Measurements from ENCODE around the gene CSF2.

CSF2 gene

DNA sequence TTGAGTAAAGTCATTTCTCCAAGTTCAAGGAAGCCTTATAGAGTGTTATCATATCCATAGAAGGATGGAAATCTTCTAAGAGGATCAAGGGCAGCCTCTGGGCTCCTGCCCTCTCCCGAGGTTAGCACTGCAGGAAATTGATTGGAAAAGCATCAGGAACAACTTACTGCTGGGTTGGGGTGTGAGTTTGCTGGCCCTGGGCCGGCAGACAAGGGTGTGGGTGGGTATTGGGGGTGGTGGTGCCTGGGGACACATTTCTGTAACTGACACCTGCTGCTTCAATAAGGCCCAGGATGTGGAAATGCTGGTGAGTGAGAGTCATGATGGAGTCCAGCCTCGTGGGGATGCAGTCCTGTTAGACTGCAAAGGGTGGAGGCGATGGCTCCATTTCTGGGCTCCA is 5.5 kb downstream of the CSF2 start:
- ChIA-PET CTCF (interaction anchor here (1.0 to 2.5 kb wide), 2 partner anchors 14 to 15 kb away, joined by 4 to 22 read pairs; no protein-coding TSS in a partner anchor), POLR2A (no interaction called here)
- TF ChIP-seq, protein P1, sequence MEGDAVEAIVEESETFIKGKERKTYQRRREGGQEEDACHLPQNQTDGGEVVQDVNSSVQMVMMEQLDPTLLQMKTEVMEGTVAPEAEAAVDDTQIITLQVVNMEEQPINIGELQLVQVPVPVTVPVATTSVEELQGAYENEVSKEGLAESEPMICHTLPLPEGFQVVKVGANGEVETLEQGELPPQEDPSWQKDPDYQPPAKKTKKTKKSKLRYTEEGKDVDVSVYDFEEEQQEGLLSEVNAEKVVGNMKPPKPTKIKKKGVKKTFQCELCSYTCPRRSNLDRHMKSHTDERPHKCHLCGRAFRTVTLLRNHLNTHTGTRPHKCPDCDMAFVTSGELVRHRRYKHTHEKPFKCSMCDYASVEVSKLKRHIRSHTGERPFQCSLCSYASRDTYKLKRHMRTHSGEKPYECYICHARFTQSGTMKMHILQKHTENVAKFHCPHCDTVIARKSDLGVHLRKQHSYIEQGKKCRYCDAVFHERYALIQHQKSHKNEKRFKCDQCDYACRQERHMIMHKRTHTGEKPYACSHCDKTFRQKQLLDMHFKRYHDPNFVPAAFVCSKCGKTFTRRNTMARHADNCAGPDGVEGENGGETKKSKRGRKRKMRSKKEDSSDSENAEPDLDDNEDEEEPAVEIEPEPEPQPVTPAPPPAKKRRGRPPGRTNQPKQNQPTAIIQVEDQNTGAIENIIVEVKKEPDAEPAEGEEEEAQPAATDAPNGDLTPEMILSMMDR (IDR thresholded peaks at IDR 0.05; ENCODE audit: insufficient read depth, low read length, missing control alignments), result no peak
- H3K4me3 ChIP-seq (ENCODE audit: low read depth, low read length), result no peak overlapping the region
- no peak for DNase-seq (ENCODE audit: low read depth, low spot score)

DNA sequence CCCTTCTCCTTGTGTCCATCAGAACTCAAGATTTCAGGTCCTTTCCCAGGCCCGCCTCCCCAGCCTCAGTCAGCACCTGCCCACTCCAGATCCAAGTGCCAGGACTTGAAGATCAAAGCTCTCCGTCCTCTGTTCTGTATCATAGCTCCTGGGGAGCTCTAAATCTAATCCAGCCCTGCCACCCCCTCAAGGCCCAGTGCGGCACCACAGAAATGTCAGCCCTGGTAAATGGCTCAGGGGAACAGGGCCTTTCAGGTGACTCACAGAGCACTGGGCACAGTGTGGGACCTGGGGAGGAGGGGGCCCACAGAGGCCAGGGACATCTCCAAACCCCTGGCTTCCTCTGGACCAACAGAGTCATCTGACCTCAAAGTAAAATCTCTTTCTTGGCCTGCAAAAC is 6.0 kb downstream of the CSF2 start:
- ChIA-PET CTCF (interaction anchor here (1.0 to 2.1 kb wide), 4 partner anchors 11 to 101 kb away, joined by 3 to 9 read pairs (median 5); no protein-coding TSS in a partner anchor), POLR2A (no interaction called here)
- DNase-seq (ENCODE audit: low read depth, low spot score), result no peak
- TF ChIP-seq, protein P1 (IDR thresholded peaks at IDR 0.05; ENCODE audit: insufficient read depth, low read length, missing control alignments), result no peak
- H3K4me3 ChIP-seq (ENCODE audit: low read depth, low read length), result no peak overlapping the region

DNA sequence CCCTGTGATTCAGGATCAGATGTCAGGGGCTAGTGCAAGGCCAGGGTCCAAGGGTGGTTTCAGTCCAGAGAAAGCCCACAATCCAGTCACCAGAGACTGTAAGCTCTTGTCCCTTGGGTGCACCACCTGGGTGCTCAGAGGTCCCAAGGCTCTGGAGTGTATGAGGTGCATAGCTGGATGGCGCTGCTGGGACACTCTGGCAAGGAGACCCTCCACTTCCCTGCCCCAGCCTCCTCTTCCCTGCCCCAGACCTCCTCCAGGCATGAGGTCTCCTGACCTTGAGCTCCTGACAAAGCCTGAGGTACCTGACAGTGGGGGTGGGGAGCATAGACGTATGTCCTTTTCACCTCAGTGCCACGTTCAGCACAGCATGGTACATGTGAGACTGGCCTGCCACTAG is 7.0 kb downstream of the CSF2 start:
- ChIA-PET POLR2A (no interaction called here), CTCF (interaction anchor here (1.2 to 2.5 kb wide), 5 partner anchors 12 to 100 kb away, joined by 3 to 26 read pairs (median 6); no protein-coding TSS in a partner anchor)
- no peak for DNase-seq (ENCODE audit: low read depth, low spot score)
- H3K4me3 ChIP-seq (ENCODE audit: low read depth, low read length), result no peak overlapping the region
- TF ChIP-seq, protein P1 (IDR thresholded peaks at IDR 0.05; ENCODE audit: insufficient read depth, low read length, missing control alignments), result no peak

DNA sequence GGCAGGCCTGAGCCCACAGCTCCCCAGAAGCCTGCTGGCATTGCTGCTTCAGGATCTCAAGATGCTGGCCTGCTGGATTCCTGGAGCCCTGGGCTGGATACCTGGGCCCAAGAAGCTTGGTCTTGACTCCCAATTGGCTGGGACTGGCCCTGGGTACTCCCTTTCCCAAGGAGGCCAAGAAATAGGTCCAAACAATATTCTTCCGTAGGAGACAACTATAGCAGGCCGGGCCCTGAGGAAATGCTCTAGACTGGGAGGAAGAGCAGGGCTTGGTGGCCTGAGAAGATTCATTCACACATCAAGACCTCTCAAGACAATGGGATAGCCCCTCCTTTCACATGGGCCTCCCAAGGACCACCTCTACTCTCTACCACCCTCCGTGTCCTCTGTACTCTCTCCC is 7.9 kb downstream of the CSF2 start:
- no peak for DNase-seq (ENCODE audit: low read depth, low spot score)
- H3K4me3 ChIP-seq (ENCODE audit: low read depth, low read length), result no peak overlapping the region
- ChIA-PET CTCF (interaction anchor here (1.0 to 2.5 kb wide), 5 partner anchors 8 to 109 kb away, joined by 3 to 26 read pairs (median 6); partner anchors contain the start of gene CSF2), POLR2A (no interaction called here)
- TF ChIP-seq, protein P1 (IDR thresholded peaks at IDR 0.05; ENCODE audit: insufficient read depth, low read length, missing control alignments), result no peak

DNA sequence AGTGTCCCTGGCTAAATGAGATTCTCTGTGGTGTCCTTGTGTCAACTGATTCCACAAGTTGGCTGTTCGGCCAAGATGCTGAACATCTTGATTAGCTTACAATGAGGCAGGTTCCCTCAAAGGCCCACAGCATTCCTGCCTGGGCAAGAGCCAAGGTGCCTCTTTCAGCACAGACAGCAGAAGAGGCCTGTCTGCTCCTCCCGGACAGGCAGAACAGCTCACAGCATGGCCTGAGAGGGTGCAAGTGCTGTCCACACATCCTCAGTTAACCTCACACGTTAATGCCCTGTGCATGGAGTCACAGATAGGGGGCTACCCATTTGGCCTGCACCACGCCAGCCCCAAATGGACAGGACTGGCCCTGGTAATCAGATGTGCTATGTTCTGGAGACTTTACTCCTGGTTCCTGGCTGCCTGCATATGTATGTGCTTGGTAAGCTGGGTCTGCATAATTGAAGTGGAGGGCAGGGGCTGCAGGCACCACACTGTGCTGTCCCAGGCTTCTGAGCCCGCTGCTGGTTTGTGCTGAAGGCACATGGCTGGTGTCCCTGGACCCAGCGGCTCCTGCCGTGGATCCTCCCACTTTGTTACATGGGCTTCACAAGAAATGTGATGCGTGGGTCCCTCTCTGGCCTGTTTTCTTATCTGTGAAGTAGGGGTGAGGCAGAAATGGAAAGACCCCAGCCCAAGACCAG is 8.9 kb downstream of the CSF2 start:
- POLR2A ChIA-PET, result no interaction called here

DNA sequence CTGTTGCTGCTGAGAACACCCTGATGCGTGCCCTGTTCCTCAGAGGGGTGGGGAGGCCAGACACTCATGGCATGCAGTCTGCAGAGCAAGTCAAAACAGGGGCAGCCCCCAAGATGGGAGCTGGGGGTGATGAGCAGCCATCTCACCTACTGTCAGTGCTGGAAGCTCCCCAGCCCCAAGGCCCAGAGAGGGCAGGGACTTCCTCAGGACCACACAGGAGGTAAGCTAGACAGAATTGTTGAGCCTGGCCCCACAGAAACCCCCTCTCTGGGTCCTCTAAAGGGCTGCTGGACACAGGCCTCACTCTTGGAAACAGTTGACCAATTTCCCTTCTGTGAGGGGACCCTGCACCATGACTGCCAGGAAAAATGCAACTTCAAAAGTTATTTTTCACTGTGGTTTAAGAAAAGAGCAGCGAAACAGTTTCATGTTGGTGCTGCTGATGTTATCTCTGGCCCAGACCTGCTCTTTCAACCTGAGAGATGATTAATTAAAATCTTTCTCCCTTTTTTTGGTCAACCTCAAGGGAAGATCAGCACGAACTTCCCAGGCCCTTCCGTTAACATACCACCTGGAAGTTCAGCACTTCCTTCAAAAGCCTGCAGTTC is 9.6 kb downstream of the CSF2 start:
- no peak overlapping the region for H3K4me3 ChIP-seq (ENCODE audit: low read depth, low read length)
- no peak for DNase-seq (ENCODE audit: low read depth, low spot score)
- TF ChIP-seq, protein P1 (IDR thresholded peaks at IDR 0.05; ENCODE audit: insufficient read depth, low read length, missing control alignments), result no peak
- CTCF ChIA-PET, result interaction anchor here (1.9 kb wide), 1 partner anchor 10 kb away, joined by 6 read pairs; the partner anchor contains the start of gene CSF2
- POLR2A ChIA-PET, result no interaction called here

More for the DNA sequence above, 8.9 kb downstream of the CSF2 start:
- TF ChIP-seq, protein P1 (IDR thresholded peaks at IDR 0.05; ENCODE audit: insufficient read depth, low read length, missing control alignments), result no peak
- DNase-seq (ENCODE audit: low read depth, low spot score), result no peak
- H3K4me3 ChIP-seq (ENCODE audit: low read depth, low read length), result no peak overlapping the region
- CTCF ChIA-PET, result interaction anchor here (1.9 to 2.5 kb wide), 2 partner anchors 9 to 19 kb away, joined by 6 to 26 read pairs; partner anchors contain the start of gene CSF2

Measured in AG04449 (cell line).